CD4-positive, alpha-beta T cell (primary cell): ENCODE measurements around the gene LRWD1. TPM values are rescaled to one million over a fixed set of nuclear protein-coding genes. Genes with fewer than 3 reads are reported as not detected.

Source experiments
- ATAC-seq: fragments of 200-7000 bp; cut with Tn5 transposase; one replicate; pipeline ENCODE4 v1.10.0; 2022; ENCODE audit warnings: mild to moderate bottlenecking; ENCODE audit not compliant: poor library complexity
- CTCF ChIA-PET: fragments of 350-600 bp; sonication (Branson Sonifier 250); formaldehyde crosslinking; loops from one replicate; lab custom pipeline; 2021; ENCODE audit warnings: antibody characterized with exemption, inconsistent platforms; lab: Charles Lee
- POLR2A ChIA-PET: fragments of 350-600 bp; sonication (Branson Sonifier 250); formaldehyde crosslinking; loops from one replicate; lab custom pipeline; 2021; ENCODE audit warnings: antibody characterized with exemption, inconsistent platforms; lab: Charles Lee
- DNase-seq, 14 experiments: peaks; one replicate each; pipeline ENCODE4 v3.0.0-alpha.2; 2013 to 2020; ENCODE audit warnings: mixed read lengths in 2 of 14
- H3K27ac ChIP-seq, 2 donors: one replicate each; pipeline versions ENCODE4 v1.5.1 to v1.7.0; 2013; ENCODE audit warnings: low read length in 2 of 2, low read depth in 1 of 2, mild to moderate bottlenecking in 1 of 2
- H3K27me3 ChIP-seq, 2 experiments: 1 replicate in 1 of 2; 2 replicates in 1 of 2; pipeline versions ENCODE4 v1.6.1 to v1.7.0; 2013; ENCODE audit warnings: low read length in 2 of 2, control low read depth in 1 of 2, mild to moderate bottlenecking in 1 of 2, moderate library complexity in 1 of 2; ENCODE audit not compliant: insufficient read depth in 2 of 2, control insufficient read depth in 1 of 2
- H3K36me3 ChIP-seq: one replicate; pipeline ENCODE4 v1.6.1; 2013; ENCODE audit warnings: low read length, control low read depth; ENCODE audit not compliant: insufficient read depth
- H3K4me1 ChIP-seq: one replicate; pipeline ENCODE4 v1.6.1; 2013; ENCODE audit warnings: low read length, control low read depth; ENCODE audit not compliant: insufficient read depth
- H3K4me3 ChIP-seq: one replicate; pipeline ENCODE4 v1.5.1; 2013; ENCODE audit warnings: mild to moderate bottlenecking, low read length, moderate library complexity
- H3K9me3 ChIP-seq, 2 experiments: 1 replicate in 1 of 2; 2 replicates in 1 of 2; pipeline versions ENCODE4 v1.6.1 to v1.7.0; 2013; ENCODE audit warnings: low read length in 2 of 2, mild to moderate bottlenecking in 2 of 2, control low read depth in 1 of 2, moderate library complexity in 1 of 2; ENCODE audit not compliant: control insufficient read depth in 1 of 2, insufficient read depth in 1 of 2
- H3K27ac Mint-ChIP-seq: one replicate; pipeline ENCODE4 v1.8.0; 2020; ENCODE audit warnings: mixed read lengths
- H3K27me3 Mint-ChIP-seq: one replicate; pipeline ENCODE4 v1.8.0; 2021; ENCODE audit warnings: mixed read lengths
- H3K36me3 Mint-ChIP-seq: one replicate; pipeline ENCODE4 v1.8.0; 2021; ENCODE audit warnings: low read depth, mixed read lengths
- H3K4me1 Mint-ChIP-seq: one replicate; pipeline ENCODE4 v1.8.0; 2021; ENCODE audit warnings: low read depth, mixed read lengths
- H3K4me3 Mint-ChIP-seq: one replicate; pipeline ENCODE4 v1.8.0; 2020; ENCODE audit warnings: mild to moderate bottlenecking, mixed read lengths
- H3K9me3 Mint-ChIP-seq: one replicate; pipeline ENCODE4 v1.8.0; 2020; ENCODE audit warnings: mixed read lengths
- intact Hi-C, 2 experiments: fragments of 100-400 bp; cut with DNase I in 1 of 2; cut with micrococcal nuclease in 1 of 2; formaldehyde crosslinking; loops; one replicate each; pipeline versions ENCODE4 v1.15.1 to v1.9.0; 2023 to 2025; cut with DNase I, micrococcal nuclease
- total RNA-seq, 174 experiments: library from RNA in 2 of 174; stranded (reverse) in 2 of 174; gene quantifications; one replicate each; pipeline ENCODE4 v1.2.3 and lab custom pipeline; 2021 to 2026
- TF ChIP-seq, protein P1 (sequence below): fragments of 200-600 bp; IDR thresholded peaks from one replicate; pipeline ENCODE4 v1.8.0; 2022; ENCODE audit warnings: antibody characterized with exemption, mild to moderate bottlenecking

LRWD1 gene
- total RNA-seq, 2 experiments from 2014 or later, result 12.9 to 13.9 TPM

- intact Hi-C loops, result loop anchor here in 1 of 2 experiments (5.0 kb wide), 1 partner anchor 179 kb away; no protein-coding TSS in a partner anchor
- no peaks in the 10 kb centered on the region for H3K4me1 Mint-ChIP-seq
- H3K27me3 Mint-ChIP-seq, result no peaks in the 10 kb centered on the region
- ChIA-PET POLR2A (interaction anchor here (1.1 to 1.5 kb wide), 2 partner anchors 22 to 61 kb away, joined by 3 to 4 read pairs; no protein-coding TSS in a partner anchor), CTCF (interaction anchor here (2.3 kb wide), 1 partner anchor 44 kb away, joined by 9 read pairs; no protein-coding TSS in a partner anchor)
- DNase-seq, result no peak
- peaks cover 26% of the 10 kb centered on the region for H3K36me3 Mint-ChIP-seq
- H3K9me3 ChIP-seq, result no peaks in the 10 kb centered on the region
- H3K27ac Mint-ChIP-seq, result no peak overlapping the region
- TF ChIP-seq, protein P1, sequence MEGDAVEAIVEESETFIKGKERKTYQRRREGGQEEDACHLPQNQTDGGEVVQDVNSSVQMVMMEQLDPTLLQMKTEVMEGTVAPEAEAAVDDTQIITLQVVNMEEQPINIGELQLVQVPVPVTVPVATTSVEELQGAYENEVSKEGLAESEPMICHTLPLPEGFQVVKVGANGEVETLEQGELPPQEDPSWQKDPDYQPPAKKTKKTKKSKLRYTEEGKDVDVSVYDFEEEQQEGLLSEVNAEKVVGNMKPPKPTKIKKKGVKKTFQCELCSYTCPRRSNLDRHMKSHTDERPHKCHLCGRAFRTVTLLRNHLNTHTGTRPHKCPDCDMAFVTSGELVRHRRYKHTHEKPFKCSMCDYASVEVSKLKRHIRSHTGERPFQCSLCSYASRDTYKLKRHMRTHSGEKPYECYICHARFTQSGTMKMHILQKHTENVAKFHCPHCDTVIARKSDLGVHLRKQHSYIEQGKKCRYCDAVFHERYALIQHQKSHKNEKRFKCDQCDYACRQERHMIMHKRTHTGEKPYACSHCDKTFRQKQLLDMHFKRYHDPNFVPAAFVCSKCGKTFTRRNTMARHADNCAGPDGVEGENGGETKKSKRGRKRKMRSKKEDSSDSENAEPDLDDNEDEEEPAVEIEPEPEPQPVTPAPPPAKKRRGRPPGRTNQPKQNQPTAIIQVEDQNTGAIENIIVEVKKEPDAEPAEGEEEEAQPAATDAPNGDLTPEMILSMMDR, result no peak
- H3K4me1 ChIP-seq, result peaks cover 3% of the 10 kb centered on the region
- H3K27ac ChIP-seq, result no peak overlapping the region
- peaks cover 37% of the 10 kb centered on the region for H3K36me3 ChIP-seq
- no peak overlapping the region for H3K4me3 Mint-ChIP-seq
- no peak overlapping the region for H3K4me3 ChIP-seq
- ATAC-seq, result no peak
- no peaks in the 10 kb centered on the region for H3K9me3 Mint-ChIP-seq
- H3K27me3 ChIP-seq, result no peaks in the 10 kb centered on the region
Observed at GRCh38 chr7:102456327-102456726, 8.5 kb upstream of the LRWD1 start.

DNA sequence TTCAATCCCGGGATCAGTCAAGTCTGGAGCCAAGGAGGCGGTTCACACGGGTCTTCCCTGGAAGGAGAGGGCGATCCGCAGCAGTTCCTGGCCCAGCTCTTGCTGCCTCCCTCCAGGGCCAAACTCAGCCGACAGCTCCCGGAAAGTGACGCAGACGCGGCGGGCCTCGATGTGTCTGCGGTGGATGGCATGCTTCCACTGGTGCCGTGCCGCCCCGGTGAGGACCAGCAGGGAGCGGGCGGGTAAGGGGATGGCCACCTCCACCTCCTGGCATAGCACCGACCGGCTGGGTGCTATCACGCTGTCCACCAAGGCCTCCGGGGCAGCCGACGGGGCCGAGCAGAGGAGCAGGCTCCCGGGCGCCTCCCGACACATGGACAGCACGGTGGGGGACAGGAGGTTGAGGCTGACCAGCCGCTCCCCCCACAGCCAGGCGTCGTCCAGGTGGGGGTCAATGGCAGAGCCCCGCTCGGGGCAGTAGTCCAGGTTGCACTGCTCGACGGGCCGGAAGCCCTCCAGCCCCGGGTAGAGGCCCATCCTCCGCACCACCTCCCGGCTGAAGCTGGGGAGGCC, 7.3 kb upstream of the LRWD1 start:
- peaks cover 8% of the 10 kb centered on the region for H3K4me1 ChIP-seq
- POLR2A ChIA-PET, result no interaction called here
- no peaks in the 10 kb centered on the region for H3K9me3 ChIP-seq
- ATAC-seq (no peak), DNase-seq (no peak)
- H3K27me3 Mint-ChIP-seq, result no peaks in the 10 kb centered on the region
- H3K36me3 ChIP-seq, result peaks cover 37% of the 10 kb centered on the region
- no peaks in the 10 kb centered on the region for H3K9me3 Mint-ChIP-seq
- CTCF ChIA-PET, result interaction anchor here (2.3 kb wide), 1 partner anchor 45 kb away, joined by 9 read pairs; no protein-coding TSS in a partner anchor
- peaks cover 1% of the 10 kb centered on the region for H3K4me1 Mint-ChIP-seq
- H3K27ac ChIP-seq, result no peak overlapping the region
- TF ChIP-seq, protein P1, result no peak
- H3K27me3 ChIP-seq, result no peaks in the 10 kb centered on the region
- intact Hi-C loops, result loop anchor here in 1 of 2 experiments (5.0 kb wide), 1 partner anchor 180 kb away; no protein-coding TSS in a partner anchor
- no peak overlapping the region for H3K4me3 ChIP-seq
- peaks cover 26% of the 10 kb centered on the region for H3K36me3 Mint-ChIP-seq
- H3K27ac Mint-ChIP-seq, result no peak overlapping the region
- H3K4me3 Mint-ChIP-seq, result no peak overlapping the region

DNA sequence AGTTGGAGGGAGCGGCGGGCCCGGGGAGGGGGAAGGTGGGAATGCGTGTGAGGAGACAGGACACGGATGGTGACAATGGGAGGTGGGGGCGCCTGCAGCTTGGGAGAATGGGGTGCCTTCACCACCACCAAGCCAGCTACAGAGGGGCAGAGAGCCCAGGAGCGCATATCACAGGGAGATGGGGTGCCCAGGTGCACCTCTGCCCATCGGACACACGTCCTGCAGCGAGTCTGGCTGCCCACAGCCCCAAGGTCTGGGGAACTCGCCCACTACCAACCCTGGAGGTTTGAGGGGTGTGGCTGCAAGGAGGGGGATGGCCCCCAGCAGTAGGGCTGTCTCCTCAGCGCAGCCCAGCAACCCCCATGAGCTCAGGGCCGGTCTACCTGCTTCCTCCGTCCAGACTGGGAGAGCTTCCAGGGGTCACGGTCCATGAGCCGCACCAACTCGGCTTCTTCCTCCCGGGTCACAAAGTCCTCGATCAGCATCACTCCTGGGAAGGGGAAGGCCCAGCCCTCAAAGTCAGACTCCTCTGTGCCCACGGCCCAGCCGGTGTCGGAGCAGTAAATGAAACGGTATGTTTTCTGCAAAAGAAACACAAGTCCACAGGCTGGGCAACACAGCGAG, 5.5 kb upstream of the LRWD1 start:
- POLR2A ChIA-PET, result no interaction called here

More for the DNA sequence above, 5.5 kb upstream of the LRWD1 start:
- no peaks in the 10 kb centered on the region for H3K9me3 Mint-ChIP-seq
- no peak overlapping the region for H3K4me3 ChIP-seq
- intact Hi-C loops, result loop anchor here in 1 of 2 experiments (5.0 kb wide), 1 partner anchor 182 kb away; no protein-coding TSS in a partner anchor
- ATAC-seq (no peak), DNase-seq (no peak)
- CTCF ChIA-PET, result interaction anchor here (1.3 kb wide), 1 partner anchor 47 kb away, joined by 4 read pairs; no protein-coding TSS in a partner anchor
- peaks cover 27% of the 10 kb centered on the region for H3K4me1 ChIP-seq
- H3K4me1 Mint-ChIP-seq, result peaks cover 14% of the 10 kb centered on the region
- no peaks in the 10 kb centered on the region for H3K27me3 Mint-ChIP-seq
- TF ChIP-seq, protein P1, result no peak
- peaks cover 30% of the 10 kb centered on the region for H3K36me3 Mint-ChIP-seq
- H3K27ac ChIP-seq, result no peak overlapping the region
- H3K27me3 ChIP-seq, result no peaks in the 10 kb centered on the region
- H3K36me3 ChIP-seq, result peaks cover 37% of the 10 kb centered on the region
- no peak overlapping the region for H3K27ac Mint-ChIP-seq
- no peak overlapping the region for H3K4me3 Mint-ChIP-seq
- H3K9me3 ChIP-seq, result no peaks in the 10 kb centered on the region
